Hematopoietic multipotent progenitor cell treated with erythropoietin and hydrocortisone succinate and interleukin-3 and kit ligand, for 15 days (in vitro differentiated cells): ENCODE results near the gene PCSK1N.

Source experiments
- DNase-seq: peaks from one replicate; pipeline ENCODE4 v3.0.0-alpha.2; 2015; ENCODE audit warnings: low spot score

The PCSK1N gene

DNA sequence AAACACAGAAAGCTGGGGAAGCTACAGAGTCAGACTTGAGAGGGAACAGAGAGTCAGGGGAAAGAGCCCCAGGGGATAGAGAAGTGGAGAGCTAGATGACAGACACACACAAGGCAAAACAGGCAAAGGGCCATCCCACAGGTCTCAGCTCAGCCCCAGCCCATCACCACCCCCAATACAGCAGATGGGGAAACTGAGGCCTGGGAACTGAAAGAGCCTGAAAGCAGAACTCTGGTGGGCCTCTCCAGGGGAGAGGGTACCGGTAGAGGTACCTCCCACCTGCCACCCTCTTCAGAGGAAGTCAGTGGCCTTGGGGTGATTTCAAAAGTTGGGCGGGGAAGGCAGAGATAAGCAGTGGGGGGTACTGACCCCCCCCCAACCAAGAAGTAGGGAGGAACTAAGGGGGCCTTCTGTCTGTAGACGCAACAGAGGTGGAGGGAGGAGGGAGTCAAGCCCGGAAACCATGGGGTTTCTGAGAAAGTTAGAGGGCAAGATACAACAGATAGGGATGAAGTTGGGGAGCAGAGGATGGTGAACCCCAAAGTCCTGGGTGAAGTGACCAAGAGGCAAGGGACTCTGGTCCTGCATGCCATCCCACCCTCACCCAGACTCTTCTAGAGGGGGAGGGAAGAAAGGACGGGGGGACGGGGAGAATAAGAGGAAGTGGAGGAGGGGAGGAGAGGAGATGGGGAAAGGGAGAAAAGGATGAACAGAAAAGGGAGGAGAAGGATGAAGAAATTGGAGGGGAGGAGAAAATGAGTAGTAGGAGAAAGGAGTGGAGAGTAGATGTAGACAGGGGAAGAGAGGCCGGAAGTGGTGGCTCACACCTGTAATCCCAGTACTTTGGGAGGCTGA lies 45.8 kb downstream of the PCSK1N start:
- DNase-seq = peak; percentile 39

DNA sequence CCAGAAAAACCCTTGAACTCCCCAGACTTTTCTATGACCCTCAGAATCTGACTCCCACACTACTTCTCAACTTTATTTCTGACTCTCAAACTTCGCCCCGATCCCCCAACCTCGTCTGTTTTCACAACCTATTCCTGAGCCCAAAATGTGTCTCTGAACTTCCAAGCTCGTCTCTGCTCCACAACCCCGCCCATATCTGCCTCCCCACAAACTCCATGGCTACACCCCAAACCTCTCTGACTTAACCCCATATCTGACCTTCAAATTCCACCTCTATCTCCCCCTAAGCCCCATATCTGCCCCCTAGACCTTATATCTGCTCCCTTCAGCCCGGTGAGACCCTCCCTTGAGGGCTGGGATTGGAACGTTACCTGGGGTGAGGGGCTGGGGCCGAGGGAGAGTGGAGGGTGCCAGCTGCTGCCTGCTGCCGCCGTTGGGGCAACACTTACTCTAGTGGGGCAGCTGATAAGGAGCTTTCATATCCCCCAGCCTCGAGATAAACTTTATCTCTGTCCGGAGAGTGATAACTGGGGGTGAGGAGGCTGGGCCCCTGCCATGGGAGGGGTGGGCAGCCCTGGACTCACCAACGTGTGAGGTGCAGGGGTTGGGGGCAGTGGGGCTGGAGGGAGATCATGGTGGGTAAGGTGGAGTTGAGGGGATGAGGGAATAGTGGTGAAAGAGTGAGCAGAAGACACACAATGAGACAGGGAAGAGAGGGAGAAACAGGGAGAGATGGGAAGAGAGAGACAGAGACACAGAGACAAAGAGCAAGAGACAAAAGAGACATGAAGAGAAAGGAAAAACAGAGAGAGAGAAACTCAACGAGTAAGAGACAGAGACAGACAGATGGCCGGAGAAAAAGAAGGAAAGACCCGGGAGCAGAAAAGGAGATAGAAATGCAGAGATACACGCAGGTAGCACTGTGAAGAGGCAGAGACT lies 47.6 kb downstream of the PCSK1N start:
- DNase-seq = peak; percentile 51

DNA sequence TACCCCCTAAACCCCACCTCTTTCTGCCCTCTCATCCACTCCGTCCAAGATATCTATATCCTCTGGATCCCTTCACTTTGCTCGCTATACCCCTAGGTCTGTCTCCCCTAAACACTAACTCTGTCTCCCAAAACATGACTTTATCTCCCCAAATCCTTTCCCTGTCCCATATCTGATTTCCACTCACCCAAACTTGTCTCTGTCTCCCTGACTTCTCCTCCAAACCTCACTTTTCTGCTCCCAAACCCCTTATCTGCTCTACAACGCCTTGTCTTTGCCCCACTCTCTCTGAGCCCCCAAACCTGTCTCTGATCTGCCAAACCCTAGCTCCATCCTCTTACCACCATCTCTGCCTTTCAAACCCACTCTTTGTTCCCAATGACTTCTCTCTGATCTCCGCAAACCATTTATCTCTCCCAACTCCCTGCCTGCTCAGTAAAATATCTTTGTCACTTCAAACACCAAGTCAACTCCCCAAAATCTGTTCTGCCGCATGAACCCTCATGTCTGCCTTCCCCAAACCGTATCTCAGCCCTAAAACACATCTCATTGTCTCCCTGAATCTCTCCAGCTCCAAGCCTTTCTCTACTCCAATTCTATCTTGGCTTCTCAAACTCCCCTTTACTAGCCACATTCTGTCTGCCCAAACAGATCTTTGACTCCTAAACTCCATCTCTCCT lies 48.4 kb downstream of the PCSK1N start:
- peak; percentile 19 for DNase-seq

- peak; percentile 76 for DNase-seq
These were observed 49.0 kb downstream of the PCSK1N start, which contains the start of gene GATA1 for GRCh38 chrX:48786341-48786800. GATA1 (plus strand) TSS chrX:48786590; CDS start chrX:48791110, 4,520 bp downstream.

GRCh38 chrX:48785540-48786214 lies 49.7 kb downstream of the PCSK1N start:
- DNase-seq = peak; percentile 75

GRCh38 chrX:48785186-48785539 lies 50.2 kb downstream of the PCSK1N start:
- DNase-seq = peak; percentile 29

- DNase-seq = peak; percentile 48
These were observed 50.7 kb downstream of the PCSK1N start for GRCh38 chrX:48784726-48785125.

- peak; percentile 91 for DNase-seq
These were observed 52.6 kb downstream of the PCSK1N start for GRCh38 chrX:48782795-48783194.

- no peak for DNase-seq
These were observed 53.2 kb downstream of the PCSK1N start for GRCh38 chrX:48782216-48782615.

DNA sequence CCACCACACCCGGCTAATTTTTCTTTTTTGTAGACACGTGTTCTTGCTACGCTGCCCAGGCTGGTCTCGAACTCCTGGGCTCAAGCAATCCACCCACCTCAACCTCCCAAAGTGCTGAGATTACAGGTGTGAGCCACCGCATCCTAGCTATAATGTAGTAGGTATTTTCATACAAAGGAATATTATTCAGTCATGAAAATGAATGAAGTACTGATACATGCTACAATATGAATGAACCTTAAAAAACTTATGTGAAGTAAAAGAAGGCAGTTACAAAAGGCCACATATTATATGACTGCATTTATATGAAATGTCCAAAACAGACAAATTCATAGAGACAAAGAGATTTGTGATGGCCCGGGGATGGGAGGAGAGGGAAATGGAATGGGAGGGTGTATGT lies 53.7 kb downstream of the PCSK1N start:
- no peak for DNase-seq
